Bronchial epithelial cell (primary cell): Measurements from ENCODE around the gene GPX5. TPM values are rescaled to one million over a fixed set of nuclear protein-coding genes. Genes with fewer than 3 reads are reported as not detected.

Source experiments
- DNase-seq: peaks from one replicate; pipeline ENCODE4 v3.0.0-alpha.2; 2010; ENCODE audit warnings: low read depth
- FAIRE-seq: peaks from 2 replicates; lab custom pipeline; 2011; peaks lifted over from hg19 to GRCh38; lab: Jason Lieb, UNC
- H3K27me3 ChIP-seq: 2 replicates; pipeline ENCODE4 v1.5.1; 2011; ENCODE audit warnings: low read length; ENCODE audit not compliant: control insufficient read depth, insufficient read depth
- H3K36me3 ChIP-seq: 2 replicates; pipeline ENCODE4 v1.5.1; 2011; ENCODE audit warnings: low read length; ENCODE audit not compliant: control insufficient read depth, insufficient read depth
- H3K4me3 ChIP-seq: 2 replicates; pipeline ENCODE4 v1.5.1; 2011; ENCODE audit warnings: mild to moderate bottlenecking, low read depth, low read length, control low read depth
- total RNA-seq: library from RNA; depleted of rRNA; stranded (reverse); fragments of >200 nt; gene quantifications from 2 replicates; pipeline ENCODE4 v1.2.1, GENCODE V29; 2014
- TF ChIP-seq, protein P1 (sequence below): IDR thresholded peaks from 2 replicates; pipeline ENCODE4 v1.5.1; 2011; ENCODE audit warnings: mild to moderate bottlenecking, moderate library complexity, low read length, control low read depth, inconsistent platforms; ENCODE audit not compliant: insufficient read depth, severe bottlenecking

The GPX5 gene, protein sequence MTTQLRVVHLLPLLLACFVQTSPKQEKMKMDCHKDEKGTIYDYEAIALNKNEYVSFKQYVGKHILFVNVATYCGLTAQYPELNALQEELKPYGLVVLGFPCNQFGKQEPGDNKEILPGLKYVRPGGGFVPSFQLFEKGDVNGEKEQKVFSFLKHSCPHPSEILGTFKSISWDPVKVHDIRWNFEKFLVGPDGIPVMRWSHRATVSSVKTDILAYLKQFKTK
- total RNA-seq, result not detected in 2 replicates

DNA sequence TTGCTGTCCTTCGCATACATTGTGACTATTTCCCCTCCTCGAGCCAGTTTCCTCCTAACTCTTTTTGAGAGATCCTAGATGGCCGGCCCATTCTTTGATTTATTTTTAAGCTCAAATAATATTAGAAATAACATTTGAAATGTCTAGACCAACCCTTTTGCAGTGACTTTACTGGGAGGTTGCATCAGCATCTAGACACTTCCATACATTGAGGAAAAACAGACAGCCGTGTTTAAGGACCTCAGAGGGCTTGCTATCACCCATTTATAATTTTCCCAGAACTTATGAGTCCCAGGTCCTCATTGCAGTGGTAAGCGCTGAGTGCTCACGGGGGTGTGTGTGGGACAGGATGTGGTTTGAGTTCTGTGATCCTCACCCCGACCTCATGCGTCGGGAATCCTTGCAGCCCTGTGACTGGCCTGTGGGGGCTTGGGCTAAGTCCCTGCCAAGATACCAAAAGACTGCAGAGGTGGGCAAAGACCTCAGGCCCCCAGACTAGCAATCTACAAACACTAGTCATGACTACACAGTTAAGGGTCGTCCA is at the start of gene GPX5:
Gene GPX5 (plus strand): TSS at position 386 of the 544 bp plus-strand sequence. CDS start 133 bp downstream, at position 519.
- Histone ChIP-seq H3K4me3 (no peak within 1 kb of the TSS), H3K27me3 (no peaks in the 10 kb centered on the region), H3K36me3 (no peaks in the 10 kb centered on the region)
- TF ChIP-seq, protein P1, sequence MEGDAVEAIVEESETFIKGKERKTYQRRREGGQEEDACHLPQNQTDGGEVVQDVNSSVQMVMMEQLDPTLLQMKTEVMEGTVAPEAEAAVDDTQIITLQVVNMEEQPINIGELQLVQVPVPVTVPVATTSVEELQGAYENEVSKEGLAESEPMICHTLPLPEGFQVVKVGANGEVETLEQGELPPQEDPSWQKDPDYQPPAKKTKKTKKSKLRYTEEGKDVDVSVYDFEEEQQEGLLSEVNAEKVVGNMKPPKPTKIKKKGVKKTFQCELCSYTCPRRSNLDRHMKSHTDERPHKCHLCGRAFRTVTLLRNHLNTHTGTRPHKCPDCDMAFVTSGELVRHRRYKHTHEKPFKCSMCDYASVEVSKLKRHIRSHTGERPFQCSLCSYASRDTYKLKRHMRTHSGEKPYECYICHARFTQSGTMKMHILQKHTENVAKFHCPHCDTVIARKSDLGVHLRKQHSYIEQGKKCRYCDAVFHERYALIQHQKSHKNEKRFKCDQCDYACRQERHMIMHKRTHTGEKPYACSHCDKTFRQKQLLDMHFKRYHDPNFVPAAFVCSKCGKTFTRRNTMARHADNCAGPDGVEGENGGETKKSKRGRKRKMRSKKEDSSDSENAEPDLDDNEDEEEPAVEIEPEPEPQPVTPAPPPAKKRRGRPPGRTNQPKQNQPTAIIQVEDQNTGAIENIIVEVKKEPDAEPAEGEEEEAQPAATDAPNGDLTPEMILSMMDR, result no peak
- no peak for FAIRE-seq
- DNase-seq, result no peak

DNA sequence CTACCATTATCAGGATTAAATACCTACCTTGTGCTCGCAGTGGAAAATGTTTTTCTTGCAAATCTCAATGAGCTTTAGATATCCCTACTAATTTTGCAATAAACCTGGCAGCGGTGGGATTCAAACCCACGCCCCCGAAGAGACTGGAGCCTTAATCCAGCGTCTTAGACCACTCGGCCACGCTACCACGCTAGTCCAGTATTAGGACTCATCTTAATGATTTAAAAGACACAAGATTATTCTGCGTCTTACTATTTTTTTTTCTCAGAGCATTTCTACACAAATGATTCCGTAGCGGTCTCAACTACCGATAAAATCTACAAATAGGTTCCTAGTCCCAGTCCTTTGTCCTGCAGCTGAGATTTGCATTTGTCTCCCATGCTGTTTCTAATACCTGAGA is 47.2 kb upstream of the GPX5 start:
- DNase-seq (no peak), FAIRE-seq (no peak)
- no peak overlapping the region for H3K4me3 ChIP-seq
- TF ChIP-seq, protein P1, result no peak
- no peaks in the 10 kb centered on the region for H3K36me3 ChIP-seq
- H3K27me3 ChIP-seq, result peaks cover 11% of the 10 kb centered on the region

GRCh38 chr6:28480253-28480932 is 45.3 kb upstream of the GPX5 start:
- TF ChIP-seq, protein P1, result no peak
- FAIRE-seq (no peak), DNase-seq (no peak)
- no peaks in the 10 kb centered on the region for H3K36me3 ChIP-seq
- H3K4me3 ChIP-seq, result no peak overlapping the region
- peaks cover 11% of the 10 kb centered on the region for H3K27me3 ChIP-seq

DNA sequence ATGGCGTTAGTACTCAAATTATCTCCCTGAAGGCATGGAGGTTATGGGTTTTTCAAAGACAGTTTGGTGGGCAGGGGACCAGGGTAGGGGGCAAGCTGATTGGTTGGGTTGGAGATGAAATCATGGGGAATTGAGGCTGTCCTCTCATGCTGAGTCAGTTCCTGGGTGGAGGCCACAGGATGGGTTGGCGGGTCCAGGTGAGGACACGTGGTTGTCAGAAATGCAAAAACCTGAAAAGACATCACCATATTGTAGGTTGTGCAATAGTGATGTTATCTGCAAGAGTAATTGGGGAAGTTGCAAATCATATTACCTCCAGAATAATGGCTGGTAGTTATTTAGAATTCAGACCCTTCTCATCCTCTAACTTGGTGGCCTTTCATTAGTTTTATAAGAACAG is 40.2 kb upstream of the GPX5 start:
- FAIRE-seq (no peak), DNase-seq (no peak)
- Histone ChIP-seq H3K27me3 (peaks cover 3% of the 10 kb centered on the region), H3K36me3 (no peaks in the 10 kb centered on the region), H3K4me3 (no peak overlapping the region)
- TF ChIP-seq, protein P1, result no peak

- Histone ChIP-seq H3K27me3 (peaks cover 3% of the 10 kb centered on the region), H3K4me3 (no peak overlapping the region), H3K36me3 (no peaks in the 10 kb centered on the region)
- FAIRE-seq (no peak), DNase-seq (no peak)
- TF ChIP-seq, protein P1, result no peak
Observed at GRCh38 chr6:28486533-28486932, 39.1 kb upstream of the GPX5 start.
